Stimulated activated CD8-positive, alpha-beta memory T cell treated with anti-CD3 and anti-CD28 coated beads, Interleukin-12 subunit alpha, Interleukin-12 subunit beta, amount 100 ng/mL, for 24 hours (primary cell): ENCODE measurements around the gene PCDH15.
"Not testable (repeated sequence)": the region's sequence is repeated elsewhere in the genome, so short reads cannot be mapped to it uniquely, and the experiment has no call there.

Experiments
- DNase-seq: peaks from one replicate; pipeline ENCODE4 v3.0.0-alpha.2; 2020; ENCODE audit errors: extremely low read depth

The PCDH15 gene

GRCh38 chr10:53980210-53980609 is 820.8 kb downstream of the PCDH15 start:
- DNase-seq = no peak

DNA sequence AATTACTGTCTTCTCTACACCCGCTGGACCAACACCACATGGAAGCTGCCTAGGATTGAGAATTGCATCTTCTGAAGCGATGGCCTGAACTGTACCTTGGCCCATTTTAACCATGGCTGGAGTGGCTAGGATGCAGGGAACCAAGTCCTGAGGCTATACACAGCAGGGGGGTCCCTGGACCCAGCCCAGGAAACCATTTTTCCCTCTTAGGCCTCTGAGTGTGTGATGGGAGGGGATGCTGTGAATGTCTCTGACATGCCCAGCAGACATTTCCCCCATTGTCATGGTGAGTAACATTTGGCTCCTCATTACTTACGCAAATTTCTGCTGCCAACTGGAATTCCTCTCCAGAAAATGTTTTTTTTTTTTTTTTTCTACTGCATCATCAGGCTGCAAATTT is 822.7 kb downstream of the PCDH15 start:
- no peak for DNase-seq

DNA sequence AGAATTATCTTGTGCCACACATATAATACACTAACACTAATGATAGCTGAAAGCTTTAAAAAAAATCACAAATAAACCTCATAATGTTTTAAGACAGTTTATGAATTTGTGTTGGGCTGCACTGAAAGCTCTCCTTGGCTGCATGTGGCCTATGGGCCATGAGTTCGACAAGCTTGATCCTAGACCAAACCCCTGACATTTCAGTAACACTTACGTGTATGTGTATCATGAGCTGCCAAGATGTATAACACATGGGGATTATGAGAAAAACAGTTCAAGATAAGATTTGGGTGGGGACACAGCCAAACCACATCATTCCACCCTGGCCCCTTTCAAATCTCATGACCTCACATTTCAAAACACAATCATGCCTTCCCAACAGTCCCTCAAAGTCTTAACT is 823.8 kb downstream of the PCDH15 start:
- DNase-seq = no peak

DNA sequence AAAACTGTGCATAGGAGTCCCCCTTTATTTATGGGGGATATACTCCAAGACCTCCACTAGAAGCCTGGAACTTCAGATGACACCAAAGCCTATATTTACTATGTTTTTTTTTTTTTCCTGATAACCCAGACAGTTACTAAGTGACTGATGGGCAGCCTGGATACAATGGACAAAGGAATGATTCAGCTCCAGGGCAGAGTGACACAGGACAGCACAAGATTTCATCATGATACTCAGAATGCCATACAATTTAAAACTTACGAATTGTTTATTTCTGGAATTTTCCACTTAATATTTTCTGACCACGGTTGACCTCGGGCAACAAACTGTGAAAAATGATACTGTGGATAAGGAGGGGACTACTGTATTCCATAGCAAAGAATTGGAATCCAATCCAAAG is 843.6 kb downstream of the PCDH15 start:
- DNase-seq = no peak

DNA sequence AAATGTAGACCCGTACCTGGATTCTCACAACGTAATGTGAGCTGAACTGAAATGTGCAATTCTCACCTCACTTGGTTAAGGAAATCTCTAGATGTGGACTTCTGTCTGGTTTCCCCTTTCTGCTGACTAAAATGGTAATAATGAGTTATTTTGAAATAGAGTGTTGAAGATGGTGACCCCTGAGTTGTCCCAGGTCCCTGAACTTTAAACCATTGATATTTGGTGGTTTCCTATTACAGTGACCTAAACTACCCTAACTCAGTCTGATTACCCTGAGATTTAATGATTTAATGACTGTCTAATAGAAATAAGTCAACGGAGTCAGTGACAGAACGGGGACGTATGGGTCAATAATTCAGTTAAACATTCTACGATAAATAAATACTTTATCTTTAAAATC is 845.9 kb downstream of the PCDH15 start:
- DNase-seq = no peak

DNA sequence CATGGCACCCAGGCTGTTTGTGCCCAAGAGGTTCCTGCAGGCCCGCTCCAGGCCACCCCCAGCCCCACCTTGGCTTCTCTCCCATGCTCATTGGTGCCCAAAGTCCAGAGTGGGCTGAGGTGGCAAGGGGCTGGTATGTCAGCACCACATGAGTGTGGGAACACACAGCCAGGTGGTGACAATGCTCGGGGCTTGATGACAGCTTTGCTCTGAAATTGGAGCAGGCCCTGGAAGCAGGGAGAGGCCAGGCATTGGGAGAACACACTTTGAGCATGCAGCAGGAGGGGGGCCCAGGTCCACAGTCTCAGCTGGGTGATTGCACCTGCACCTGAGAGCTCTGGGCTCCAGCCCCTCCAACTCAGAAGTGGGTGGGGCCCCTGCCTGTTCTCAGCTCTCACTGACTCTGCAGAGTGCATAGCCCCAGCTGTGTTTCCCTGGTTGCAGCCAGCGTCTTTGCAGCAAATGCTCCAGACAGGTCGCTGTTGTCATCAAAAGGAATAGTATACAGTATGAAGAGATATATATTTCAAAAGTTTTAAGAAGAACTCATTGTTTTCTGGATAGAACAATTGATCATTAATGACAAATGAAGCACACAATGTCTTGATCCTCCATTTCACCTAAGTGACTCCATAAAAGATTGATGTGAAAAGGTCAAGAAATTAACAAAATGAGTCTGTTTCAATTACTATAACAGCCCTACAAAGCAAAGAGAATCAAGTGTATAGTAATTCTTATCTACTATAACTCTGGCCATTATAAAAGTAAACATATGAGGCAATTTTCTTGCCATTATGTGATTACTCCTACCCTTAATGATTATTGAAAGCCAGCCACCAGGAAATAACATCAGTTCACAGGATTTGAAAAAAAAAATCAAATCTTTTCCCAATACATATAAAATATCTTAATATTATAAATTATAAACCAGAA is 848.1 kb downstream of the PCDH15 start:
- DNase-seq = no peak

- no peak for DNase-seq
These were observed 861.4 kb downstream of the PCDH15 start for GRCh38 chr10:53939654-53940053.

DNA sequence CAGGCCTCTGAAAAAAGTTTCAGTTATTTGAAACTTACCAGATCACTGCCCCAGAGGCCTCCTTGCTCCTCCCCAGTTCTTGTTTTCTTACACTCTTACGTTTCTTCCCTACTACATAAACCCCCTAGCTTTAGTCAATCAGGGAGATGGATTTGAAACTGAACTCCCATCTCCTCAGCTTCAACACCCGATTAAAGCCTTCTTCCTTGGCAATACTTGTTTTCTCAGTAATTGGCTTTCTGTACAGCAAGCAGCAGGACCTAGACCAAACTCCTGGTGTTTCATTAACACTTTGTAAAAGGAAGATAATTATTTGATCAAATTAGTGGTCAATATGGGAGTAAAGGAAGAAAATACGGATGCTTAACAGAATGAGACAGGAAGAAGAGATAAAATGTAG is 870.4 kb downstream of the PCDH15 start:
- DNase-seq = no peak

GRCh38 chr10:53924051-53924700 is 876.9 kb downstream of the PCDH15 start:
- DNase-seq = not testable (repeated sequence)

- DNase-seq = no peak
These were observed 882.3 kb downstream of the PCDH15 start for GRCh38 chr10:53918755-53919154.

DNA sequence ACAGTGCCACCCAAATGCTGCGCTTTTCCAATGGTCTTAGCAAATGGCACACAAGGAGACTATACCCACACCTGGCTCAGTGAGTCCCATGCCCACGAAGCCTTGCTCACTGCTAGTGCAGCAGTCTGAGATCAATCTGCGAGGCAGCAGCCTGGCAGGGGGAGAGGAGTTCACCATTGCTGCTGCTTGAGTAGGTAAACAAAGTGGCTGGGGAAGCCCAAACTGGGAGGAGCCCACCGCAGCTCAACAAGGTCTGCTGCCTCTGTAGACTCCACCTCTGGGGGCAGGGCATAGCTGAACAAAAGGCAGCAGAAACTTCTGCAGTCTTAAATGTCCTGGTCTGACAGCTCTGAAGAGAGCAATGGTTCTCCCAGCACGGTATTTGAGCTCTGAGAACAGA is 891.2 kb downstream of the PCDH15 start:
- DNase-seq = no peak

- no peak for DNase-seq
These were observed 896.4 kb downstream of the PCDH15 start for GRCh38 chr10:53904506-53905241.

DNA sequence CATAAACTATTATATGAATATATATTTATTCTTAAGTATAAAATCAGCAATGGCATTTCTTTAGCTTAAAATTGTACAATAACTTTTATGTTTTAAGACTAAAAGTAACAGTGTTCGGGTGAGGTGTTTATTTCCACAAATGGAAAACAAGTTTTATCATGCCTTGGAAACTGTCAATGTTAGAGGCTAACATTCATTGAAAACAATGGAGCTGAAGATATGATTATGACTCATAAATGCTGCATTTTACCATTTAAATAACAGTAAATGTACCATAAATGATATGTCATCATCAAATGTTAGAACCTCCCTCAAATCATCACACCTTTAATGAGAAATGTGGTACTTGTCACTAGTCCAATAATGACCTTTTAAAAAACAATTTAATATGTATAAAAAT is 897.3 kb downstream of the PCDH15 start:
- DNase-seq = no peak

GRCh38 chr10:53899463-53900160 is 901.4 kb downstream of the PCDH15 start:
- no peak for DNase-seq

- DNase-seq = no peak
These were observed 902.5 kb downstream of the PCDH15 start for GRCh38 chr10:53898532-53898931.

DNA sequence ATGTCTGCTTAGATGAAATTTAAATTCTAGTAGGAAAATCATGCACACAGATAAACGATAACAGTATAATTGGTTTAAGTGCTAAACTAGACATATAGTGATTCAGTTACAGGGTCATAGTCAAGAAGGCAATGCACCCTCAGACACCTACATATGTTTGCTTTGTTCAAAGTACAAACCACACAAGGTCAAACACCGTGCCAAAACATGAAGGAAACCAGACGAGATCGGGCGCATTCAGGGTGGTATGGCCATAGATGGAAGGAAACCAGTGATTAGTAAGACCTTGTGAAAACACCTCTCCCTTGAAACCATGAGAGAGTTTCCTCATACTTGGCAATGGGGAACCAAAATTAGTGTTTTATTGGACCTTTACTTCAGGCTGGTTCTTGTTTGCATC is 906.9 kb downstream of the PCDH15 start:
- no peak for DNase-seq

DNA sequence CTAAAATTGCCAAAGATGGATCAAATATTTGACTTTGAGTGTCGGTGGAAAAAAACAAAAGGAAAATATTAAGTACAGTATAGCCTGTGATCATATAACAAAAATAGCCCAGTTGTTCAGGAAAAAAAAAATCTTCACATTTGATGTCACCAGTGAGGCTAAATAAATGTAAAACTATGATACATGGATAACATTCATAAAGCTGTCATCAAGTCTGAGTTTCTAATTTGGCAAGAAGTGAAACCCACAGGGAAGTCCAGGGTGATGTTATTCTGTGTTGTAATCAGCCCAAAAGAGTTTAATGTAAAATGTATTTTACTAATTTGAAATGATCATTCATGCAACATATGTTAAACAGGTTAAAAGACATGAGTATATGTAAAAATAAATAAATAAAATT is 908.0 kb downstream of the PCDH15 start:
- no peak for DNase-seq

GRCh38 chr10:53886325-53887300 is 914.4 kb downstream of the PCDH15 start:
- no peak for DNase-seq

- DNase-seq = no peak
These were observed 936.2 kb downstream of the PCDH15 start for GRCh38 chr10:53864846-53865245.

- DNase-seq = no peak
These were observed 948.4 kb downstream of the PCDH15 start for GRCh38 chr10:53852450-53853175.
